HepG2 (cell line): ENCODE data around the gene IKBIP. TPM values are rescaled to one million over a fixed set of nuclear protein-coding genes. Genes with fewer than 3 reads are reported as not detected.

Experiments used
- DMAP1 ChIP-seq: IDR thresholded peaks from 2 replicates; pipeline ENCODE4 v1.6.1; 2016
- NFKB2 ChIP-seq: sonication (generic); formaldehyde crosslinking; IDR thresholded peaks from 2 replicates; pipeline ENCODE4 v1.4.0; 2020; ENCODE audit warnings: missing genetic modification reagents, borderline replicate concordance
- NONO ChIP-seq, 2 experiments: fragments of 450-650 bp in 1 of 2; sonication (generic) in 1 of 2; formaldehyde crosslinking in 1 of 2; IDR thresholded peaks in 1 of 2; conservative IDR thresholded peaks in 1 of 2; 2 replicates each; pipeline versions ENCODE4 v1.6.1 to v1.8.0; 2017 to 2022; ENCODE audit warnings: mild to moderate bottlenecking in 1 of 2, missing genetic modification reagents in 1 of 2, moderate library complexity in 1 of 2
- RFXANK ChIP-seq: IDR thresholded peaks from 2 replicates; pipeline ENCODE4 v1.6.1; 2016
- YEATS4 ChIP-seq: sonication (generic); formaldehyde crosslinking; IDR thresholded peaks from 2 replicates; pipeline ENCODE4 v1.4.0; 2020; ENCODE audit warnings: missing genetic modification reagents, borderline replicate concordance
- ZBTB3 ChIP-seq: sonication (generic); formaldehyde crosslinking; IDR thresholded peaks from 2 replicates; pipeline ENCODE4 v1.4.0; 2020; ENCODE audit warnings: low read depth, mild to moderate bottlenecking, moderate library complexity, missing genetic modification reagents, borderline replicate concordance
- ZKSCAN8 ChIP-seq: IDR thresholded peaks from 2 replicates; pipeline ENCODE4 v1.6.1; 2016; ENCODE audit warnings: borderline replicate concordance, missing genetic modification reagents, missing compliant biosample characterization
- ZNF256 ChIP-seq: sonication (generic); formaldehyde crosslinking; conservative IDR thresholded peaks from 2 replicates; pipeline ENCODE4 v1.4.0; 2020; ENCODE audit warnings: missing genetic modification reagents
- ZNF335 ChIP-seq: sonication (generic); formaldehyde crosslinking; IDR thresholded peaks from 2 replicates; pipeline ENCODE4 v1.4.0; 2020; ENCODE audit warnings: missing genetic modification reagents
- ZNF33A ChIP-seq: sonication (generic); formaldehyde crosslinking; IDR thresholded peaks from 2 replicates; pipeline ENCODE4 v1.5.1; 2020; ENCODE audit warnings: missing genetic modification reagents, mild to moderate bottlenecking, moderate library complexity, borderline replicate concordance
- ZNF768 ChIP-seq: sonication (generic); formaldehyde crosslinking; IDR thresholded peaks from 2 replicates; pipeline ENCODE4 v1.4.0; 2020; ENCODE audit warnings: missing genetic modification reagents
- ZSCAN21 ChIP-seq: sonication (generic); formaldehyde crosslinking; IDR thresholded peaks from 2 replicates; pipeline ENCODE4 v1.8.0; 2022; ENCODE audit warnings: mild to moderate bottlenecking, missing genetic modification reagents, moderate library complexity, borderline replicate concordance
- polyA plus RNA-seq, 8 experiments: library from polyadenylated mRNA; depleted of rRNA in 3 of 8; stranded (reverse) in 7 of 8; unstranded in 1 of 8; fragments of >200 nt; fragmentation: Illumina TruSeq in 4 of 8; extraction: Trizol in 4 of 8; gene quantifications; 2 replicates each; pipeline versions ENCODE4 v1.2.1 to v1.2.3, GENCODE V29; 2011 to 2016; ENCODE audit warnings: low read depth in 4 of 8, missing spikeins in 1 of 8, mixed read lengths in 1 of 8; ENCODE audit not compliant: insufficient read depth in 1 of 8
- total RNA-seq, 5 experiments: library from RNA; depleted of rRNA; stranded (reverse); fragments of >200 nt; fragmentation: Illumina TruSeq; extraction: Trizol; gene quantifications; 2 replicates each; pipeline ENCODE4 v1.2.3, GENCODE V29; 2016; ENCODE audit warnings: low read depth in 1 of 5
- TF ChIP-seq, protein P1 (sequence below): sonication (generic); formaldehyde crosslinking; IDR thresholded peaks from 2 replicates; pipeline ENCODE4 v1.8.1; 2022; ENCODE audit warnings: mild to moderate bottlenecking, missing genetic modification reagents
- TF ChIP-seq, protein P2 (sequence below): IDR thresholded peaks from 2 replicates; pipeline ENCODE4 v1.6.1; 2018; ENCODE audit warnings: missing genetic modification reagents, mild to moderate bottlenecking, missing compliant biosample characterization
- TF ChIP-seq, protein P3 (sequence below): sonication (generic); formaldehyde crosslinking; IDR thresholded peaks from 2 replicates; pipeline ENCODE4 v1.8.0; 2022; ENCODE audit warnings: low read depth, missing genetic modification reagents
- TF ChIP-seq, protein P4 (sequence below): IDR thresholded peaks from 2 replicates; pipeline ENCODE4 v1.6.1; 2016; ENCODE audit warnings: low read depth, borderline replicate concordance
- TF ChIP-seq, protein P5 (sequence below): sonication (generic); formaldehyde crosslinking; IDR thresholded peaks from 2 replicates; pipeline ENCODE4 v1.4.0; 2020; ENCODE audit warnings: missing genetic modification reagents
- TF ChIP-seq, protein P6 (sequence below): IDR thresholded peaks from 2 replicates; pipeline ENCODE4 v1.6.1; 2018; ENCODE audit warnings: missing genetic modification reagents
- TF ChIP-seq, protein P7 (sequence below): sonication (generic); formaldehyde crosslinking; IDR thresholded peaks from 2 replicates; pipeline ENCODE4 v1.4.0; 2020; ENCODE audit warnings: missing genetic modification reagents

IKBIP gene
- total and polyA plus RNA-seq, 2 of the 13 experiments (the other 11 are each of a cell fraction or from before 2014, with no cell fraction given) = 20.0 to 55.5 TPM

DNA sequence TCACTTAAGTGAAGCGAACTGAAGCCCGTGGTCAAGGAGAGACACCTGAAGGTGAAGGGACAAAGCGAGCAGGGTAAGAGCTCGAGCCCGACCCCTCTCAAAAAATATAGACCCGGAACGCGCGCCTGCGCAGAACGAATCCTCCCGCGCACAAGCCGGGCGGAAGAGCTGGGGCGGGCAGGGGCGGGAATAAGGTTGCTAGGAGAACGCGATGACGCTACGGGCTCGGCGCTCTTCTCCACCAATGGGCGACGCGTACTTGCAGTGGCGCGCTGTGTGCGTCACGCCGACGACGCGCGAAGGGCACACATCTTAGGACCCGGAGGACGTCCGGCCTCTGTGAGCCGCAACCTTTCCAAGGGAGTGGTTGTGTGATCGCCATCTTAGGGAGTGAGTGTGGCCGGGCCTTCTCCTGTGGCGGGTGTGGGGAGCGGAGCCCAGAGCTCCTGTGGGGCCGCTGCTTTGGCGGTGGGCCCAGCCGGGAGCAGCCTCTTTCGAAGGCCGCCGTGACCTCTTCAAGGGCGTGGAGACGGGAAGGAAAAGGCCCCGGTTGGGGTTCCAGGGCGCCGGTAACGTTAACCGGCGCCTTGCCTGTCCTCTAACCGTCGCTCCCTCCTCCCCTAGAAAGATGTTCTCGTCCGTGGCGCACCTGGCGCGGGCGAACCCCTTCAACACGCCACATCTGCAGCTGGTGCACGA is 51.1 kb downstream of the IKBIP start, which contains the start of gene SLC25A3 (continued):
- TF ChIP-seq ZBTB3 (CRISPR knock-in tag) (peak; percentile 63; the same call in 1 of the 2 replicates), ZKSCAN8 (CRISPR knock-in tag) (no peak), ZNF768 (CRISPR knock-in tag) (0 out of 2 replicates have a peak, but pooled peaks have one; percentile 22), ZNF256 (CRISPR knock-in tag) (no peak), RFXANK (CRISPR knock-in tag) (0 out of 2 replicates have a peak, but pooled peaks have one; percentile 28), ZNF33A (CRISPR knock-in tag) (no peak), ZNF335 (peak; percentile 97), DMAP1 (CRISPR knock-in tag) (peak; percentile 96), NONO (IDR thresholded peaks at IDR 0.05) (no peak), NONO (CRISPR knock-in tag; conservative IDR thresholded peaks at IDR 0.05) (peak; percentile 86; the same call in 1 of the 2 replicates), YEATS4 (CRISPR knock-in tag) (peak; percentile 96), ZSCAN21 (CRISPR knock-in tag) (peak; percentile 24; the same call in 1 of the 2 replicates), NFKB2 (peak; percentile 93)
- TF ChIP-seq, protein P1, sequence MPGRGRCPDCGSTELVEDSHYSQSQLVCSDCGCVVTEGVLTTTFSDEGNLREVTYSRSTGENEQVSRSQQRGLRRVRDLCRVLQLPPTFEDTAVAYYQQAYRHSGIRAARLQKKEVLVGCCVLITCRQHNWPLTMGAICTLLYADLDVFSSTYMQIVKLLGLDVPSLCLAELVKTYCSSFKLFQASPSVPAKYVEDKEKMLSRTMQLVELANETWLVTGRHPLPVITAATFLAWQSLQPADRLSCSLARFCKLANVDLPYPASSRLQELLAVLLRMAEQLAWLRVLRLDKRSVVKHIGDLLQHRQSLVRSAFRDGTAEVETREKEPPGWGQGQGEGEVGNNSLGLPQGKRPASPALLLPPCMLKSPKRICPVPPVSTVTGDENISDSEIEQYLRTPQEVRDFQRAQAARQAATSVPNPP (CRISPR knock-in tag) = peak; percentile 37; the same call in 1 of the 2 replicates
- TF ChIP-seq, protein P2, sequence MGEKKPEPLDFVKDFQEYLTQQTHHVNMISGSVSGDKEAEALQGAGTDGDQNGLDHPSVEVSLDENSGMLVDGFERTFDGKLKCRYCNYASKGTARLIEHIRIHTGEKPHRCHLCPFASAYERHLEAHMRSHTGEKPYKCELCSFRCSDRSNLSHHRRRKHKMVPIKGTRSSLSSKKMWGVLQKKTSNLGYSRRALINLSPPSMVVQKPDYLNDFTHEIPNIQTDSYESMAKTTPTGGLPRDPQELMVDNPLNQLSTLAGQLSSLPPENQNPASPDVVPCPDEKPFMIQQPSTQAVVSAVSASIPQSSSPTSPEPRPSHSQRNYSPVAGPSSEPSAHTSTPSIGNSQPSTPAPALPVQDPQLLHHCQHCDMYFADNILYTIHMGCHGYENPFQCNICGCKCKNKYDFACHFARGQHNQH (CRISPR knock-in tag) = peak; percentile 53; the same call in 1 of the 2 replicates
- TF ChIP-seq, protein P3, sequence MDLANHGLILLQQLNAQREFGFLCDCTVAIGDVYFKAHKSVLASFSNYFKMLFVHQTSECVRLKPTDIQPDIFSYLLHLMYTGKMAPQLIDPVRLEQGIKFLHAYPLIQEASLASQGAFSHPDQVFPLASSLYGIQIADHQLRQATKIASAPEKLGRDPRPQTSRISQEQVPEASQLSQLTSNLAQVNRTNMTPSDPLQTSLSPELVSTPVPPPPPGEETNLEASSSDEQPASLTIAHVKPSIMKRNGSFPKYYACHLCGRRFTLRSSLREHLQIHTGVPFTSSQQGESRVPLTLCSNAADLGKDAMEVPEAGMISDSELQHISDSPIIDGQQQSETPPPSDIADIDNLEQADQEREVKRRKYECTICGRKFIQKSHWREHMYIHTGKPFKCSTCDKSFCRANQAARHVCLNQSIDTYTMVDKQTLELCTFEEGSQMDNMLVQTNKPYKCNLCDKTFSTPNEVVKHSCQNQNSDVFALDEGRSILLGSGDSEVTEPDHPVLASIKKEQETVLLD (CRISPR knock-in tag) = 0 out of 2 replicates have a peak, but pooled peaks have one; percentile 67
- TF ChIP-seq, protein P4, sequence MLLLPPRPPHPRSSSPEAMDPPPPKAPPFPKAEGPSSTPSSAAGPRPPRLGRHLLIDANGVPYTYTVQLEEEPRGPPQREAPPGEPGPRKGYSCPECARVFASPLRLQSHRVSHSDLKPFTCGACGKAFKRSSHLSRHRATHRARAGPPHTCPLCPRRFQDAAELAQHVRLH (CRISPR knock-in tag) = peak; percentile 86; the same call in 1 of the 2 replicates
- TF ChIP-seq, protein P5, sequence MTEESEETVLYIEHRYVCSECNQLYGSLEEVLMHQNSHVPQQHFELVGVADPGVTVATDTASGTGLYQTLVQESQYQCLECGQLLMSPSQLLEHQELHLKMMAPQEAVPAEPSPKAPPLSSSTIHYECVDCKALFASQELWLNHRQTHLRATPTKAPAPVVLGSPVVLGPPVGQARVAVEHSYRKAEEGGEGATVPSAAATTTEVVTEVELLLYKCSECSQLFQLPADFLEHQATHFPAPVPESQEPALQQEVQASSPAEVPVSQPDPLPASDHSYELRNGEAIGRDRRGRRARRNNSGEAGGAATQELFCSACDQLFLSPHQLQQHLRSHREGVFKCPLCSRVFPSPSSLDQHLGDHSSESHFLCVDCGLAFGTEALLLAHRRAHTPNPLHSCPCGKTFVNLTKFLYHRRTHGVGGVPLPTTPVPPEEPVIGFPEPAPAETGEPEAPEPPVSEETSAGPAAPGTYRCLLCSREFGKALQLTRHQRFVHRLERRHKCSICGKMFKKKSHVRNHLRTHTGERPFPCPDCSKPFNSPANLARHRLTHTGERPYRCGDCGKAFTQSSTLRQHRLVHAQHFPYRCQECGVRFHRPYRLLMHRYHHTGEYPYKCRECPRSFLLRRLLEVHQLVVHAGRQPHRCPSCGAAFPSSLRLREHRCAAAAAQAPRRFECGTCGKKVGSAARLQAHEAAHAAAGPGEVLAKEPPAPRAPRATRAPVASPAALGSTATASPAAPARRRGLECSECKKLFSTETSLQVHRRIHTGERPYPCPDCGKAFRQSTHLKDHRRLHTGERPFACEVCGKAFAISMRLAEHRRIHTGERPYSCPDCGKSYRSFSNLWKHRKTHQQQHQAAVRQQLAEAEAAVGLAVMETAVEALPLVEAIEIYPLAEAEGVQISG = peak; percentile 89
- TF ChIP-seq, protein P6, sequence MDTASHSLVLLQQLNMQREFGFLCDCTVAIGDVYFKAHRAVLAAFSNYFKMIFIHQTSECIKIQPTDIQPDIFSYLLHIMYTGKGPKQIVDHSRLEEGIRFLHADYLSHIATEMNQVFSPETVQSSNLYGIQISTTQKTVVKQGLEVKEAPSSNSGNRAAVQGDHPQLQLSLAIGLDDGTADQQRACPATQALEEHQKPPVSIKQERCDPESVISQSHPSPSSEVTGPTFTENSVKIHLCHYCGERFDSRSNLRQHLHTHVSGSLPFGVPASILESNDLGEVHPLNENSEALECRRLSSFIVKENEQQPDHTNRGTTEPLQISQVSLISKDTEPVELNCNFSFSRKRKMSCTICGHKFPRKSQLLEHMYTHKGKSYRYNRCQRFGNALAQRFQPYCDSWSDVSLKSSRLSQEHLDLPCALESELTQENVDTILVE (CRISPR knock-in tag) = peak; percentile 77; the same call in 1 of the 2 replicates
- TF ChIP-seq, protein P7, sequence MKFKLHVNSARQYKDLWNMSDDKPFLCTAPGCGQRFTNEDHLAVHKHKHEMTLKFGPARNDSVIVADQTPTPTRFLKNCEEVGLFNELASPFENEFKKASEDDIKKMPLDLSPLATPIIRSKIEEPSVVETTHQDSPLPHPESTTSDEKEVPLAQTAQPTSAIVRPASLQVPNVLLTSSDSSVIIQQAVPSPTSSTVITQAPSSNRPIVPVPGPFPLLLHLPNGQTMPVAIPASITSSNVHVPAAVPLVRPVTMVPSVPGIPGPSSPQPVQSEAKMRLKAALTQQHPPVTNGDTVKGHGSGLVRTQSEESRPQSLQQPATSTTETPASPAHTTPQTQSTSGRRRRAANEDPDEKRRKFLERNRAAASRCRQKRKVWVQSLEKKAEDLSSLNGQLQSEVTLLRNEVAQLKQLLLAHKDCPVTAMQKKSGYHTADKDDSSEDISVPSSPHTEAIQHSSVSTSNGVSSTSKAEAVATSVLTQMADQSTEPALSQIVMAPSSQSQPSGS (CRISPR knock-in tag) = peak; percentile 64
